ENCODE measurements around the gene EPB41L2.

EPB41L2 gene

DNA sequence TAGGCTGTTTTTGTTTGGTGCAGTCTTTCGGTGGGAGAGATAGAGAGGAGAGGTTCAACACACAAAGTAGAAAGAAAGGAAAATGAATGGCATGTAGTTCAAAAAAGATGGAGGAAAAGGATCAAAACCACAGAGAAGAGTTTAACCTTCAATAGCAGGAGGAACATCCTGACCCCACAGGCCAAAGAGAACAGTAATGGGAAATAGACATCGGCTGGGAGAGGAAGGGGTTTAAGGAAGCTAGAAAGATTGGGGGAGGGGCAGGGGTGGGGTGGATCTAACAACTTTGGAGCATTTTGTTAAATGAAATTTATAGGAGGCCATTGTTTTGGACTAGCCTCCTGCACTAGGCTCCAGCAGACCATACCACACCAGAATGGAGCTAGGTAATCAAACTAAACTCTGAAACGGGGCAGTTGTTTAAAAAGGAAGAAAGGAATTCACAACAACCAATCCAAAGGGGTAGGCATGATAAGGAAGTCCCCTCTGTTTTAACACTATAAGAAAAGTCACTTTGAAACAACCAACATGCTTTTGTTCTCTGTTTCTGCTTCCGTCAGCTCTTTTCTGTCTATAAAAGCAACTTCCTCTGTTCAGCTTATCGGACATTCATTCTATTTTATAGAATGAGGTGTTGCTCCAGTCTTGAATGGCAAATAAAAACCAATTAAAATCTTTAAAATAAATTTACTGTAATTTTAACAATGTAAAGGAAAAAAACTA lies 82.6 kb downstream of the EPB41L2 start:
- TF ChIP-seq, protein P1, sequence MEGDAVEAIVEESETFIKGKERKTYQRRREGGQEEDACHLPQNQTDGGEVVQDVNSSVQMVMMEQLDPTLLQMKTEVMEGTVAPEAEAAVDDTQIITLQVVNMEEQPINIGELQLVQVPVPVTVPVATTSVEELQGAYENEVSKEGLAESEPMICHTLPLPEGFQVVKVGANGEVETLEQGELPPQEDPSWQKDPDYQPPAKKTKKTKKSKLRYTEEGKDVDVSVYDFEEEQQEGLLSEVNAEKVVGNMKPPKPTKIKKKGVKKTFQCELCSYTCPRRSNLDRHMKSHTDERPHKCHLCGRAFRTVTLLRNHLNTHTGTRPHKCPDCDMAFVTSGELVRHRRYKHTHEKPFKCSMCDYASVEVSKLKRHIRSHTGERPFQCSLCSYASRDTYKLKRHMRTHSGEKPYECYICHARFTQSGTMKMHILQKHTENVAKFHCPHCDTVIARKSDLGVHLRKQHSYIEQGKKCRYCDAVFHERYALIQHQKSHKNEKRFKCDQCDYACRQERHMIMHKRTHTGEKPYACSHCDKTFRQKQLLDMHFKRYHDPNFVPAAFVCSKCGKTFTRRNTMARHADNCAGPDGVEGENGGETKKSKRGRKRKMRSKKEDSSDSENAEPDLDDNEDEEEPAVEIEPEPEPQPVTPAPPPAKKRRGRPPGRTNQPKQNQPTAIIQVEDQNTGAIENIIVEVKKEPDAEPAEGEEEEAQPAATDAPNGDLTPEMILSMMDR (conservative IDR thresholded peaks at IDR 0.05; ENCODE audit: low read depth, low read length), result no peak
- H3K79me2 ChIP-seq (ENCODE audit: insufficient read depth, low read depth), result peaks cover 5% of the 10 kb centered on the region; the same call in 1 of the 2 replicates
- no peak overlapping the region for H3K9ac ChIP-seq
- no peaks in the 10 kb centered on the region for H3K36me3 ChIP-seq (ENCODE audit: insufficient read depth)
- H3K27me3 ChIP-seq (ENCODE audit: insufficient read depth, low read depth), result no peaks in the 10 kb centered on the region
- 0 out of 2 replicates have a peak, but pooled peaks cover 5% of the 10 kb centered on the region for H4K20me1 ChIP-seq (ENCODE audit: insufficient read depth)
- H2AFZ ChIP-seq (ENCODE audit: low read depth), result no peak overlapping the region
- no peak overlapping the region for H3K27ac ChIP-seq
- peaks cover 29% of the 10 kb centered on the region for H3K4me1 ChIP-seq (ENCODE audit: low read depth, poor library complexity, severe bottlenecking)
- H3K4me2 ChIP-seq, result no peak overlapping the region
- H3K4me3 ChIP-seq (IDR thresholded peaks at IDR 0.05; ENCODE audit: insufficient read depth, low read depth, low read length), result no peak overlapping the region

DNA sequence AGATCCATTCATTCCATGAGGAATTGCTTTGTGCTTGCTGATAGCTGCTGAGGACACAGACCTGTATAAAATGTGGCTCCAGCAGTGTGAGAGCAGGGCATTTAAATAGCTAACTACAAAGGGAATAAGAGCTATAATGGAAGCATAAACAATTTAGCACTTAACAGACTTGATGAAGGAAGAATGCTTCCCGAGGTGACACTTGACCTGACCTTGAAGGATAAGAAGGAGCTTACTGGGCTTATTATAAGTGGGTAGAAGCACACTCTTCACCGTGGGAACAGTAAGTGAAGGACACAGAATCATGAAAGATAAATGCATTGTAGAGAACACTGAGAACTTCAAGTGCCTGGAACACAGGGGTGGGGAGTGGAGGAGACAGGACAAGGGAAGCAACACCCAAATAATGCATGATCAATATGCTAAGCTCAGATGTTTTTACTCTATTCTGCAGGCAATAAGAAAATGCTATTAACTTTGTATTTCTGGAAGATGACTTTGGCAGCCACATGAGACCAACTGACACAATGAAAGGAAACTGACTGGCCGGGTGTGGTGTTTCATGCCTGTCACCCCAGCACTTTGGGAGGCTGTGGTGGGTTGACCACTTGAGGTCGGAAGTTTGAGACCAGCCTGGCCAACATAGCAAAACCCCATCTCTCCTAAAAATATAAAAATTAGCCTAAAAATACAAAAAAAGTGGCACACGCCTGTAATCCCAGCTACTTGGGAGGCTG lies 84.2 kb downstream of the EPB41L2 start:
- Histone ChIP-seq H3K79me2 (ENCODE audit: insufficient read depth, low read depth) (peaks cover 5% of the 10 kb centered on the region; the same call in 1 of the 2 replicates), H3K9ac (no peak overlapping the region), H3K4me3 (IDR thresholded peaks at IDR 0.05; ENCODE audit: insufficient read depth, low read depth, low read length) (no peak overlapping the region), H2AFZ (ENCODE audit: low read depth) (no peak overlapping the region), H3K4me1 (ENCODE audit: low read depth, poor library complexity, severe bottlenecking) (peaks cover 29% of the 10 kb centered on the region), H3K27me3 (ENCODE audit: insufficient read depth, low read depth) (no peaks in the 10 kb centered on the region), H3K4me2 (no peak overlapping the region), H4K20me1 (ENCODE audit: insufficient read depth) (0 out of 2 replicates have a peak, but pooled peaks cover 5% of the 10 kb centered on the region), H3K27ac (no peak overlapping the region), H3K36me3 (ENCODE audit: insufficient read depth) (no peaks in the 10 kb centered on the region)
- TF ChIP-seq, protein P1 (conservative IDR thresholded peaks at IDR 0.05; ENCODE audit: low read depth, low read length), result no peak

- Histone ChIP-seq H2AFZ (ENCODE audit: low read depth) (no peak overlapping the region), H3K4me2 (no peak overlapping the region), H3K27ac (no peak overlapping the region), H3K4me1 (ENCODE audit: low read depth, poor library complexity, severe bottlenecking) (peaks cover 27% of the 10 kb centered on the region), H3K27me3 (ENCODE audit: insufficient read depth, low read depth) (no peaks in the 10 kb centered on the region), H3K36me3 (ENCODE audit: insufficient read depth) (no peaks in the 10 kb centered on the region), H3K9ac (no peak overlapping the region), H3K79me2 (ENCODE audit: insufficient read depth, low read depth) (peaks cover 5% of the 10 kb centered on the region; the same call in 1 of the 2 replicates), H3K4me3 (IDR thresholded peaks at IDR 0.05; ENCODE audit: insufficient read depth, low read depth, low read length) (no peak overlapping the region), H4K20me1 (ENCODE audit: insufficient read depth) (0 out of 2 replicates have a peak, but pooled peaks cover 5% of the 10 kb centered on the region)
- TF ChIP-seq, protein P1 (conservative IDR thresholded peaks at IDR 0.05; ENCODE audit: low read depth, low read length), result no peak
These were observed 84.9 kb downstream of the EPB41L2 start for GRCh38 chr6:130978180-130978579.

GRCh38 chr6:130975325-130975724 lies 87.7 kb downstream of the EPB41L2 start:
- no peak overlapping the region for H3K4me2 ChIP-seq
- no peak overlapping the region for H3K9ac ChIP-seq
- no peaks in the 10 kb centered on the region; the same call in 1 of the 2 replicates for H3K79me2 ChIP-seq (ENCODE audit: insufficient read depth, low read depth)
- H3K4me1 ChIP-seq (ENCODE audit: low read depth, poor library complexity, severe bottlenecking), result no peaks in the 10 kb centered on the region
- H3K36me3 ChIP-seq (ENCODE audit: insufficient read depth), result no peaks in the 10 kb centered on the region
- H3K27me3 ChIP-seq (ENCODE audit: insufficient read depth, low read depth), result no peaks in the 10 kb centered on the region
- TF ChIP-seq, protein P1 (conservative IDR thresholded peaks at IDR 0.05; ENCODE audit: low read depth, low read length), result no peak
- H4K20me1 ChIP-seq (ENCODE audit: insufficient read depth), result no peaks in the 10 kb centered on the region
- no peak overlapping the region for H3K4me3 ChIP-seq (IDR thresholded peaks at IDR 0.05; ENCODE audit: insufficient read depth, low read depth, low read length)
- no peak overlapping the region for H3K27ac ChIP-seq
- H2AFZ ChIP-seq (ENCODE audit: low read depth), result no peak overlapping the region

Data from KMS-11 (cell line).